Measurements from ENCODE around the gene C17orf78.
"Not testable (repeated sequence)": the region's sequence is repeated elsewhere in the genome, so short reads cannot be mapped to it uniquely, and the experiment has no call there.

C17orf78 gene

DNA sequence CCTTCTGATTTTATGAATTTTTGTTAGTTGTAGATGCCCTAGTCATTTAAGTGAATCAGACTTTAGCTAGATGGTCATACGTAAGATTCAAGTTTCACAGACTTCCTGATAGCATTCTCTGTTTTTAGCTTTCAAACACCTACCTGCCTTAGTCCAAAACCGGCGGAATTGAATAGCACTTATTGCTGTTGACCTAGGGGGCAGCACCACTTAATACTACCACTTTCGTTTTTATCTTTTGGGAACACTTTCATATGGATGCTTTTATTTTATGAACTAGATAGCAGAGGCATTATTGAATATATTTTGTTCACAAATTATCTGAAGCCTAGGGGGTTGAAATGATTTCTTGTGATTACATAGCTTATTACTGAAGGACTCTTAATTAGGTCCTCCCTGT is 62.4 kb downstream of the C17orf78 start:
- DNase-seq (ENCODE audit: low read depth, low spot score) = no peak

GRCh38 chr17:37440424-37440823 is 64.6 kb downstream of the C17orf78 start:
- DNase-seq (ENCODE audit: low read depth, low spot score) = no peak

GRCh38 chr17:37441369-37442014 is 65.7 kb downstream of the C17orf78 start:
- not testable (repeated sequence) for DNase-seq (ENCODE audit: low read depth, low spot score)
